OCI-LY1 (cell line): ENCODE data around the gene PARD3B.

Experiments used
- H2AFZ ChIP-seq: fragments of 200-600 bp; sonication (generic), shearing (Covaris generic); 2 replicates; pipeline ENCODE4 v1.6.0; 2014; ENCODE audit warnings: antibody characterized with exemption, mild to moderate bottlenecking, low read length
- H3F3A ChIP-seq: fragments of 200-600 bp; sonication (generic), shearing (Covaris generic); 2 replicates; pipeline ENCODE4 v1.6.0; 2014; ENCODE audit warnings: mild to moderate bottlenecking, antibody characterized with exemption, low read length, moderate library complexity; ENCODE audit not compliant: insufficient read depth
- H3K27ac ChIP-seq: fragments of 200-600 bp; sonication (generic); 2 replicates; pipeline ENCODE4 v1.5.1; 2014; ENCODE audit warnings: low read length, mixed run types, mild to moderate bottlenecking, low read depth; ENCODE audit not compliant: poor library complexity, severe bottlenecking
- H3K27me3 ChIP-seq: fragments of 200-600 bp; sonication (generic); 2 replicates; pipeline ENCODE4 v1.6.0; 2014; ENCODE audit warnings: antibody characterized with exemption, mild to moderate bottlenecking, low read length, moderate library complexity; ENCODE audit not compliant: insufficient read depth
- H3K36me3 ChIP-seq: fragments of 200-600 bp; sonication (generic); 2 replicates; pipeline ENCODE4 v1.6.1; 2014; ENCODE audit warnings: mild to moderate bottlenecking, antibody characterized with exemption, low read length, moderate library complexity, mixed read lengths; ENCODE audit not compliant: insufficient read depth
- H3K4me1 ChIP-seq: fragments of 200-600 bp; sonication (generic); 2 replicates; pipeline ENCODE4 v1.5.1; 2014; ENCODE audit warnings: mild to moderate bottlenecking, low read length, moderate library complexity; ENCODE audit not compliant: insufficient read depth, severe bottlenecking
- H3K4me2 ChIP-seq: fragments of 200-600 bp; sonication (generic), shearing (Covaris generic); 2 replicates; pipeline ENCODE4 v1.6.1; 2014; ENCODE audit warnings: low read length
- H3K4me3 ChIP-seq: fragments of 200-600 bp; sonication (generic); 2 replicates; pipeline ENCODE4 v1.5.1; 2014; ENCODE audit warnings: low read length, low read depth, mild to moderate bottlenecking, mixed read lengths; ENCODE audit not compliant: poor library complexity, severe bottlenecking
- H3K79me2 ChIP-seq: fragments of 200-600 bp; shearing (Covaris generic); 2 replicates; pipeline ENCODE4 v1.6.1; 2016; ENCODE audit warnings: mixed run types, low read length, mixed read lengths; ENCODE audit not compliant: insufficient read depth
- H3K9ac ChIP-seq: fragments of 200-600 bp; sonication (generic), shearing (Covaris generic); 2 replicates; pipeline ENCODE4 v1.6.1; 2014; ENCODE audit warnings: mild to moderate bottlenecking, low read length, mixed read lengths
- H3K9me2 ChIP-seq: fragments of 200-600 bp; sonication (generic), shearing (Covaris generic); 2 replicates; pipeline ENCODE4 v1.6.1; 2014; ENCODE audit warnings: low read depth, mild to moderate bottlenecking, low read length, mixed read lengths
- H3K9me3 ChIP-seq: fragments of 200-600 bp; shearing (Covaris generic); 2 replicates; pipeline ENCODE4 v1.6.1; 2014; ENCODE audit warnings: low read length, mixed read lengths
- H4K20me1 ChIP-seq: fragments of 200-600 bp; sonication (generic), shearing (Covaris generic); 2 replicates; pipeline ENCODE4 v1.6.0; 2016; ENCODE audit warnings: mild to moderate bottlenecking, low read length; ENCODE audit not compliant: insufficient read depth
- CTCF ChIP-seq: fragments of 200-600 bp; sonication (generic), shearing (Covaris generic); IDR thresholded peaks from 2 replicates; pipeline ENCODE4 v1.5.1; 2017; ENCODE audit warnings: mild to moderate bottlenecking, antibody characterized with exemption, low read length, moderate library complexity, mixed read lengths
- EZH2 ChIP-seq: fragments of 200-600 bp; sonication (generic), shearing (Covaris generic); IDR thresholded peaks from 2 replicates; pipeline ENCODE4 v1.8.0; 2017; ENCODE audit warnings: borderline replicate concordance, mixed run types, mild to moderate bottlenecking, antibody characterized with exemption, low read length, moderate library complexity, mixed read lengths

The PARD3B gene

GRCh38 chr2:205033431-205033830 lies 488.2 kb downstream of the PARD3B start:
- Histone ChIP-seq H3K9me3 (no peaks in the 10 kb centered on the region), H3K4me2 (no peak overlapping the region), H3K27me3 (no peaks in the 10 kb centered on the region), H3K9me2 (no peaks in the 10 kb centered on the region), H2AFZ (no peak overlapping the region), H3K79me2 (no peaks in the 10 kb centered on the region), H3K9ac (no peak overlapping the region), H4K20me1 (no peaks in the 10 kb centered on the region), H3F3A (no peaks in the 10 kb centered on the region), H3K4me1 (no peaks in the 10 kb centered on the region), H3K27ac (no peak overlapping the region), H3K36me3 (no peaks in the 10 kb centered on the region), H3K4me3 (no peak overlapping the region)
- TF ChIP-seq CTCF, result no peak
- no peak for TF ChIP-seq EZH2

DNA sequence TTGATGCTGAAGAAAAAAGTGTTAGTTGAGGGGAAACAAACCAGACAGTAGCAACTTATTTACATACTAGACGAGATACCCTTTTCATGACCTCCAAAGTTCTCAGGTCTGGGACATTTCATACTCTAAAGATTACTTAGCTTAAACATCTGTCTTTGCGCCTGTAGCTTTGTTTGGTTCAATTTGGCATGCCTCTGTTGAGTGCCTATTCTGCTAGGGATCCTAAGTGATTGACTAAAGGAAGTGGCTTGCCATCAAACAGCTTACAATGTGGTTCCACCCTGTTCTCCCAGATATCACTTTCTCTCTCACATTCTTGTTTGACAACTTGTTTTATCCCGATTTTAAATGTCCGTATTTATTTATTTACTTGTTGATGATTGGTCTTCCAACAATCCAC lies 488.8 kb downstream of the PARD3B start:
- TF ChIP-seq EZH2, result no peak
- no peak for TF ChIP-seq CTCF
- H3K27me3 ChIP-seq, result no peaks in the 10 kb centered on the region
- no peak overlapping the region for H3K4me2 ChIP-seq
- no peaks in the 10 kb centered on the region for H3K4me1 ChIP-seq
- H3K27ac ChIP-seq, result no peak overlapping the region
- H3K9me2 ChIP-seq, result no peaks in the 10 kb centered on the region
- no peak overlapping the region for H3K4me3 ChIP-seq
- no peaks in the 10 kb centered on the region for H4K20me1 ChIP-seq
- H3K9me3 ChIP-seq, result no peaks in the 10 kb centered on the region
- H3F3A ChIP-seq, result no peaks in the 10 kb centered on the region
- no peak overlapping the region for H3K9ac ChIP-seq
- no peaks in the 10 kb centered on the region for H3K36me3 ChIP-seq
- H2AFZ ChIP-seq, result no peak overlapping the region
- no peaks in the 10 kb centered on the region for H3K79me2 ChIP-seq

- Histone ChIP-seq H3K4me2 (no peak overlapping the region), H4K20me1 (no peaks in the 10 kb centered on the region), H3K9ac (no peak overlapping the region), H2AFZ (no peak overlapping the region), H3K27me3 (no peaks in the 10 kb centered on the region), H3K4me1 (no peaks in the 10 kb centered on the region), H3K9me2 (no peaks in the 10 kb centered on the region), H3K9me3 (no peaks in the 10 kb centered on the region), H3K36me3 (no peaks in the 10 kb centered on the region), H3K27ac (no peak overlapping the region), H3K79me2 (no peaks in the 10 kb centered on the region), H3K4me3 (no peak overlapping the region), H3F3A (no peaks in the 10 kb centered on the region)
- TF ChIP-seq EZH2, result no peak
- TF ChIP-seq CTCF, result no peak
These were observed 495.0 kb downstream of the PARD3B start for GRCh38 chr2:205040323-205040722.
